GM19395 (cell line): ENCODE data around the gene ARHGAP26.
"Not testable (repeated sequence)": the region's sequence is repeated elsewhere in the genome, so short reads cannot be mapped to it uniquely, and the experiment has no call there.

ENCODE experiments used
- ATAC-seq: cut with Tn5 transposase; IDR thresholded peaks from one replicate; pipeline ENCODE4 v1.9.1; 2021; ENCODE audit warnings: mild to moderate bottlenecking, moderate library complexity; ENCODE audit not compliant: unreplicated experiment

The ARHGAP26 gene

DNA sequence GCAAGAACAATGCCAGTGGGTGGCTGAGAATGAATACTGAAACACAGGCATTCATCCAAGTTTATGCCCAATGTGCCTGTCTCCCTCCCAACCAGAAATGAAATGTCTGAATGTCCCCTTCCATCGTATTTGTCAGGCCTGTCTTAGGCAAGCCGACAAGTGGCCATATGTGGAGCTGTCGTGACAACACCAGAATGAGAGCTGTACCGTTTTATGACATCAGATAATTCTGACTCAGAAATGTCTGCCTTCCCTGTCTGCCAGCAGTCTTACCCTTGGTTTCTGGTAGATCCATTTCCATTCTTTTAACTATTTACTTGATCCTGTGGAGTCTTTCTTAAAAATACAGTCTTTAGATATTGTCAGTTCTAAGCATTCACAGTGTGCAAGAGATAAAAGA lies 421.5 kb downstream of the ARHGAP26 start:
- no peak for ATAC-seq

DNA sequence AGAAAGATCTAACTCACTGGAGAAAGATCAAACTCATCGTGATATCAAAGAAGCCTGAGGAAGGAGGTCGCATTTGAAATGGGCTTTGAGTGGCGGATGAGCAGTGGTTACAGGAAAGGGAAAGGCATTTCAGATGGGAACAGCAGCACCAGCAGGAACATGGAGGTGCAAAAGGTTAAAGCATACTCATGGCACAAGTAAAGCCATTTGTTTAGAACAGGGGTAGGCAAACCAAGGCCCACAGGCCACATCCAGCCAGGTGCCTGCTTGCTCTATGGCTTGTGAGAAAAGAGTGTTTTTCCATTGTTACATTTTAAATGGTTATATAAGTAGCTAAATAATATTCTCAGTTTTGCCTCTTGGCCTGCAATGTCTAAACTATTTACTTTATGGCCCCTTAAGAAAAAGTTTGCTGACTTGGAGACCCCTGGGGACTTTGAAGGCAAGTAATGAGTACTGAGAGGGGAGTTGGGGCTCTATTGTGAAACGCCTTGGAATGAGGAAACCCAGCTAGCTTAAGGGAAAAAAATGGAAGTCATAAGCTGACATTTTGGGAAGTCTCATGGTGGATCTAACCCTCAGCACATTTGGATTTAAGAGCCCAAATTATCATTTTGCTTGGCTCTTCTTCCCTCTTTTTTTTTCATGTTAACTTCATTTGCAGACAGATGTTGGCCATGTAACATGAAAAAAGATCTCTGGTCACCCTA lies 422.2 kb downstream of the ARHGAP26 start:
- ATAC-seq = no peak

- ATAC-seq = no peak
Measured at GRCh38 chr5:143194206-143194605, 424.0 kb downstream of the ARHGAP26 start.

- ATAC-seq = no peak
Measured at GRCh38 chr5:143194713-143195112, 424.5 kb downstream of the ARHGAP26 start.

DNA sequence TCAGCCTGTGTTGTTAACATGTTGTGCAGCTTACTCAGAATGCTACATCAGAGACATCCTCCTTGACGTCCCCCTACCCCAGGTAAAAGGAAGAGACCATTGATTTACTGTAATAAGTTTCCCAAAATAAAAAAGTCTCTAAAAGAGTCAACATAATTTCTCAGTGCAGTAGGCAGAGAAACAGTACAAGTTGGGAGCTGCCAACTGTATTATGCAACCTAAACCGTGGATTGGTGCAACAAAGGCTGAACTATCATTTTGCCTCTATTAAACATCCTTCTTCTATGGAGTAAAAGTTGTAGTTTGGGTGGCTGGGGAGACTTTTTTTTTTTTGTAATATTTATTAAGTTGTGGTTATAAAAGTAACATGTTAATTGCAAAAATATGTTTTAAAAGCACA lies 425.3 kb downstream of the ARHGAP26 start:
- no peak for ATAC-seq

DNA sequence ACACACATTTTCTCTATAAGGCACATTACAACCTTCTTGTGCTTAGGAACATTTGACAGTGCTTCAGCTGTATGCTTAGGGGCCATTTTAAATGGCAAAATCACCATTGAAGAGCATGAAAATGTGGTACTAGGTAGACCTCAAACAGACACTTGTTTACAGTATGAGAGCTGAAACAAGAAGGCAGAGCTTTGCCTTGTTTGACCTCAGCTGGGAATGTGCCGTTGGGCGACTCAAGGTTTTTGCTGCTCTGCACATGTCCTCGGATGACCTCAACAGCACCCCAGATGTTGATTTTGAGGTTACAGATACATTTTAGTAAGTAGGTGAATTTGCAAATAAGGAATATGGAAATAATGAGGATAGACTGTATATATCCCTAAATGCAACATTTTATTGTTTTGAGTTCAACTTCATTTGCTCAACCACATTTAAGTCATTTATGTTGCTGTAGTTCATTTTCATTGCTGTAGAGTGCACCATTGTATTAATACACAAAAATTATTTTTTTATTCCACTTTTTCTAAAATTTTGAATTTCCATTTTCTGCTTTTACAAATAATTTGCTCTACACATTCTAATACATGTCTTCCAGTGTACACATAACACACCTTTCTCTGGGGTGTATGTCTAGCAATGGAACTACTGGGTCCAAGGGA lies 426.6 kb downstream of the ARHGAP26 start:
- no peak for ATAC-seq

GRCh38 chr5:143197260-143197656 lies 427.1 kb downstream of the ARHGAP26 start:
- ATAC-seq = no peak

- no peak for ATAC-seq
Measured at GRCh38 chr5:143198332-143198731, 428.2 kb downstream of the ARHGAP26 start.

DNA sequence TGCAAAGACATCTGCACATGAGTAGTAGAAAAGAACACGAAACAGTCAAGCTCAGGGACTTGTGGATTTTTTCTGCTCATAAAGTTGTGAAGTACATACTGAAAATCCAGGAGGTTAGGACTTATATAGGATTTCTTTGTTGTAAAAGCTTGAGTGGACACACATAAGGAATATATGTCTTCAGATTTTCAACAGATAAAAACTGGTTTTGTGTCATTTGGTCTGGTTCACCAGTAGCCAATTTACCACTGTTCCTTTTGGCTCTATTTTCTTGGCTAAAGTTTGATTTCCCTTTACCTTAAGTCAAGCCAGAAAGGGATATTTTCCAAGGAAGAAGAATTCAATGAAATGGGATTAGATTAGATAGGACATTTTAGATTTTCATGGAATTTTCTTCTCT lies 429.0 kb downstream of the ARHGAP26 start:
- ATAC-seq = no peak

GRCh38 chr5:143199843-143200242 lies 429.7 kb downstream of the ARHGAP26 start:
- ATAC-seq = no peak

DNA sequence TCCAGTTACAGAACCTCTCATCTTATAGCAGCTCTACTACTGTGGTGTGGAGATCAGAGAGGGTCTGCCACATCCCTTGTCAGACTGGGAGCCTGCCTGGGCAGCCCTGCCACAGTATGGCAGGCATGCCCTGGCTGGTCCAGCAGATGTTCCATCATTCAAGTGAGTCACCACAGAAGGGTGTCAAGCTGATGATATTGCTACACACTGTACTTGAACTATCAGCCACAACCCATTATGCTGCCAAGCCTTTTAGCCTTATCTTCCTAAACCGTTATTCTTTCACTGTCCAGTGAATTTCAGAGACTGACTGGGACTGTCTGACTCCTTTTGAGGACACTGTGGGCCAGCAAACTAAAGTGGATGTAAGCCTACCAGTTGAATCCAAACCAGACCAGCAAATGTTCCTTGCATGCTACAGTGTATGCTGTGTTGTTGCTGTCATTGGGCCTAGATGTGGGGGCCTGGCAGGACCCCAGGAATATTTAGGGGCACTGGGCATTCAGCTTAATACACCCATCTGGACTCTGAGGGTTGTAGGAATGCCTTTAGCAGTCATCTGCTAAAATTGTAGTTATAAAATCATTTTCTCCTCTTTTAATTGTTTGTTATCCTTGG lies 430.7 kb downstream of the ARHGAP26 start:
- ATAC-seq = no peak

DNA sequence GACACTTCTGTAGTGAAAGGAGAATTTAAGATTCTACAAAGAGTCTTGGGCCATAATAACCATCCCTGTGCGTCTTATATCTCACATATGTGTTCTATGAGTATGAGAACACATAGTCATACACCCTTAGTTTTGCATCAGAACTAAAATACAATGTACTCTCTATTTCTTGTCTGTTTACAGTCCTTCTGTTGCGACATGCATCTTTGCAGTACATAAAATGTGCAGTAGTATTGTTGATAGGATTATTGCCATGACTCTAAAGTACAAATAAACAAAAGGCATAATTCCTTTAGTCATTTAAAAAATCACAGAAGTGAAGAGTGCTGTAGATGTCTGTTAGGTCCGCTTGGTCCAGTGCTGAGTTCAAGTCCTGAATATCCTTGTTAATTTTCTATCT lies 431.4 kb downstream of the ARHGAP26 start:
- ATAC-seq = no peak

DNA sequence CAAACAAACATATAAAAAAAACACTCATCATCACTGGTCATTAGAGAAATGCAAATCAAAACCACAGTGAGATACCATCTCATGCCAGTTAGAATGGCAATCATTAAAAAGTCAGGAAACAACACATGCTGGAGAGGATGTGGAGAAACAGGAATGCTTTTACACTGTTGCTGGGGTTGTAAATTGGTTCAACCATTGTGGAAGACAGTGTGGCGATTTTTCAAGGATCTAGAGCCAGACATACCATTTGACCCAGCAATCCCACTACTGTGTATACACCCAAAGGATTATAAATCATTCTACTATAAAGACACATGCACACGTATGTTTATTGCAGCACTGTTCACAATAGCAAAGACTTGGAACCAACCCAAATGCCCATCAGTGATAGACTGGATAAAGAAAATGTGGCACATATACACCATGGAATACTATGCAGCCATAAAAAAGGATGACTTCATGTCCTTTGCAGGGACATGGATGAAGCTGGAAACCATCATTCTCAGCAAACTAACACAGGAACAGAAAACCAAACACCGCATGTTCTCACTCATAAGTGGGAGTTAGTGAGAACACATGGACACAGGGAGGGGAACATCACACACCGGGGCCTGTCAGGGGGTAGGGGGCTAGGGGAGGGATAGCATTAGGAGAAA lies 433.3 kb downstream of the ARHGAP26 start:
- not testable (repeated sequence) for ATAC-seq

DNA sequence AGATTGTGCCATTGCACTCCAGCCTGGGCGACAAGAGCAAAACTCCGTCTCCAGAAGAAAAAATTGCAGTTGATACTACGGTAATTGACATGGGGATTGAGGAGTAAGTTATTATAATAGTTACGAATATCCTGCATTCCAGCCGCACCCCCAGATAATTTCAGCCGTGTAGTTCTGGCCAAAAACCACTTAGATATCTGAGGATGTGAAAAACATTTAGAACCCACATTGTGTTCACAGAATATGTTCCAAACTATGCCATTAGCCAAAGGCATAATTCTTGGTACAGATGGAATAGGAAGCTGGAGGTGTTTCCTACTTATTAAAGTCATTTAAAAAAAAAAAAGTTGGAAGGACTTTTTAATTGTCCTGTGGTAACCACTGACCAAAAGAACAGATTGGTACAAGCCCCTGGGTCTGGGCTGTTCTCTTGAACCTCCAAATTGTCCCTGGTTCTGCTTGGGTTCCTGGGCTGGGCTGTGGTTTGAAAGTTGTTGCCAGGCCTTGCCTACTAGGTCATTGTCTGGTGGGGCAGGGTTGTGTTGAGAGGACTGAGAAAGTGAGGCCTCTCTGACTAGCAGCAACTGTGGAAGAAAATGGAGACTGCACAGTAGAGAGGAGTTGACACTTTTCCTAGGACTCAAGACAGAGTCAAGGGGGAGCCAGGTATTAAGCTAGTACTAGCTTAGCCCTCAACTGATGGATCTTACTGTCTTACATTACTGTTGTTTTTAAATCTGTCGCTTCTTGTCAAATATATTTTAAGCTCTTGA lies 434.5 kb downstream of the ARHGAP26 start:
- no peak for ATAC-seq

DNA sequence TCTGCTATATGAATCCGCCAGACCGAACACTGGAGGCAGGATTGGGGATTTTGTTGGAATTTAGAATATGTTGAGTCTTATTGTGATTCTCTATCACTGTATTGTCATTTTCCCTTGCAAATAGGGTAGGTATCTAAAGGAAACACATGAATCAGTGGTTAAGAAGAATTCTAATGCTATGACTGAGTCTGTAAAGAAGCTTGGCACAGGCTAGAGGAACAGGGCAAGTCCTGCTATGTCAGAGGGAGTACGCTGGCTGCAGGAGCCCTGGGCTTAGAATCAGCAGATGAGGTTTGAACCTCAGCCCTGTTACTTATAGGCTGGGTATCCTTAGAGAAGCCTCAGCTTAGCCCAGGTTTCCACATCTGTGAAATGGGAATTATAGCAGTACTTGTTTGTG lies 435.2 kb downstream of the ARHGAP26 start:
- ATAC-seq = no peak

- peak; percentile 23 for ATAC-seq
Measured at GRCh38 chr5:143205883-143206195, 435.7 kb downstream of the ARHGAP26 start.

GRCh38 chr5:143206196-143207053 lies 436.2 kb downstream of the ARHGAP26 start:
- peak; percentile 63 for ATAC-seq

DNA sequence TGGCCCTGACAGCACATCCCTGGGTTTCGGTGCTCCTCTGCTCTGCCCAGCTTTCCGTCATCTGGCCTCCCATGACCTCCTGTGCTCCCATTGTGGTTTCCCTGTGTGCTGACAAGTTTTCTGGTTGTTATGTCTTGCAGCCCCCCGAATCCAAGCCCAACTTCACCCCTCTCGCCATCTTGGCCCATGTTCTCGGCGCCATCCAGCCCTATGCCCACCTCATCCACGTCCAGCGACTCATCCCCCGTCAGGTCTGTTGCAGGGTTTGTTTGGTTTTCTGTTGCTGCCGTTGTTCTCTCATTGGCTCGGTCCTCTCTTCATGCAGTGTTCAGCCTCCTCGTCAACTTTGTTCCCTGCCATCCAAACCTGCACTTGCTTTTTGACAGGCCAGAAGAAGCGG lies 436.9 kb downstream of the ARHGAP26 start:
- ATAC-seq = no peak

DNA sequence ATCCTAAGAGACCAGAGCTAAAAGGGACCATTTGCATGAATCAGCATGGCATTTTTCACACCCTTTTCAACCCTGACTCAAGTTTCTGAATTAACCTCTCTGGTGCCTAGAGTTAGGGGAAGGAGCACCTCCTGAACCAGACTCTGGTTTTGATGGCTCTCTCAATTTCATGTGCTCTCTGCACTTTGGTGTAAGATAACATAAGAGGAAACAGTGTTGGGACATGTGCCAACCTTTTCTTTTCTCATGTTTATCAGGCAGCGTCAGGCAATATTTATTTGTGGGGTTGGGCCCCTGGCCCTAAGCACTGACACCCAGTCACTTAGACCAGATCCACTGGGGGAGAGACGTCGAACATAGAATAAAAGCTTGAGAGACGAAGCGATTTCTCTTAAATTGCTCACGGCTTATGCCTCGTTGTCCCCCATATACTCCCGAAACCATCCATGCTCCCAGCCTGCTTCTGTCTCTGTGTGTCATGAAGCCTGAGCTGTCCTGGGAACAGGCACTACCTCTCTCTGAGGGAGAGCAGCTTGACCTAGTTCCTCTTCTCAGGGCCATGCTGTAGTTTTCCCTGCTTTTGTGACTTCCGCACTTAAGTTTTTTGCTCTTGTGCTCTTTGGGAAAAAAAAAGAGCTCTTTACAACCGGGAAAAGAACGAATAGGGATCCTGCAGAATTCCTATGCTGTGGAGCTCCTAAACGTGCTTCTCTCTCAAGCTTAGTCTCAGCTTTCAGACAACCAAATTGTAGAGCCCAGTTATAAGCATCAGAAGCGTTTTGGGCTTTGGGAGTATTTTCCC lies 437.6 kb downstream of the ARHGAP26 start:
- no peak for ATAC-seq

DNA sequence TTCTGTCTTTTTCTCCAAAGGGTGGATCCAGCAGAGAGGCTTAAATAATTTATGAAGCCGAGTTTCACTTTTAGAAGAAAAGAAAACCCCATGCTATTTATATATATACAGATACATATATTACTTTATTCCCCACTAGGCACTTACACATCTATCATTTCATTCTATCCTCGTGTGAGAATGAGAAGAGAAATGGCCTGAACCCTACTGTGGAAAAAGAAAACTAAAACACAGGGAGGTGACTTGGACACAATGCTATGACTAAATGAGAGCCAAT lies 438.1 kb downstream of the ARHGAP26 start:
- ATAC-seq = no peak
